Stomach (tissue), 4 donors: Measurements from ENCODE around the gene FREM2.

Source experiments
- CTCF ChIP-seq, 7 experiments: fragments of 450-650 bp in 4 of 7; fragments of 200-600 bp in 3 of 7; sonication (generic) in 3 of 7; IDR thresholded peaks; one replicate each; pipeline ENCODE4 v1.5.1; 2016 to 2019; ENCODE audit warnings: antibody characterized with exemption in 7 of 7, control low read depth in 2 of 7, mild to moderate bottlenecking in 1 of 7
- EP300 ChIP-seq: sonication (generic); formaldehyde crosslinking; IDR thresholded peaks from one replicate; pipeline ENCODE4 v1.6.1; 2017; ENCODE audit warnings: antibody characterized with exemption
- POLR2A ChIP-seq, 4 donors: fragments of 450-650 bp; IDR thresholded peaks; one replicate each; pipeline ENCODE4 v1.6.1; 2016; ENCODE audit warnings: antibody characterized with exemption in 4 of 4, control low read depth in 2 of 4, mild to moderate bottlenecking in 1 of 4, moderate library complexity in 1 of 4
- POLR2AphosphoS5 ChIP-seq, 3 donors: sonication (generic); formaldehyde crosslinking; IDR thresholded peaks; one replicate each; pipeline ENCODE4 v1.6.1; 2016; ENCODE audit warnings: antibody characterized with exemption in 3 of 3

DNA sequence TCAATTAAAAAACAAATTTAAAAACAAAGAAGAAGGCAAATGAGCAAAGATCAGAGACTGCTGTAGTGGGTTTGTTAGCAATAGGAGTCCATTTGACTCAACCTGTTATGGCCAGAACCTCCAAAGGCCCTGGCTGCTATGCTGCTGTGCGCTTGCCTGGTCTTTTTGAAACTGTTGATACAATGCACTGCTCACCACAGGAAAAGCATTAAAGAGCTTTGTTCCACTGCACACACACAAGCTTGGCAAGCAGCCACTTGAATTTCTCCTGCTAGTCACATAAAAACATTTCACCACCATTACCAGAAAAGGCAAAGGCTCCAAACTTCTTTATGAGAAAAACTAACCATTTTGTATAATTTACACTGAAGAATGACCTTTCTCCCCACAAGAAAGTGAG, 132.2 kb downstream of the FREM2 start:
- TF ChIP-seq POLR2AphosphoS5 (IDR thresholded peaks at IDR 0.05) = no peak
- TF ChIP-seq CTCF (IDR thresholded peaks at IDR 0.05) = no peak
- no peak for TF ChIP-seq POLR2A (IDR thresholded peaks at IDR 0.05)
- TF ChIP-seq EP300 = no peak
